Stimulated activated CD4-positive, alpha-beta T cell treated with anti-CD3 and anti-CD28 coated beads, Interleukin-4, amount 100 ng/mL, for 24 hours (primary cell): ENCODE data around the gene TMEM53.

ENCODE experiments used
- DNase-seq: peaks from one replicate; pipeline ENCODE4 v3.0.0-alpha.2; 2020

Gene TMEM53

DNA sequence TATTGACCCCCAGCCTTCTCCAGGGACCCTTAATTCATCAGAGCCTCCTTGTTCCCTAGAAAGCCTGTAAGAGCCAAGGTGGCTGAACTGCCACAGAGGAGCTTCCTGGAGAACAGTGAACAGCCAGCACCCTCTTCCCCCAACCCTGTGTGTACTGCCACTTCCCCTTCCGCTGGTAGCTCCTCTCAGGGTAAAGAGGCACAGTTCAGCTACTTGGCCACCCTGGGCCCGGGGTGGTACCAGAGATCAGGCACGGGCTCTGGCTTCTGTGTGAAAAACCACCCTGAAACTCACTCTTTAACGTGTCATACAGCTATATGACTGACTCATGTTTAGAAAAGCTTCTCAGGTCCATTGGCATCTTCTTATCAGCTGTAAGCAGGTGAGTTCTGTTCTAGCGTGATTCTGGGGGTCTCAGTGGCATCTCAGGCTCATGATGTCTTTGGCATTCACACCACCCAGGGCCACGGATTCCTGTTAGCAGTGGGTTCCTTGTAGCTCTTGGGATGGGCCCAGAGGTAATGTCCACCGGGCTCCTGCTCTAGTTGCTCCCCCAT lies 22.6 kb upstream of the TMEM53 start:
- peak; percentile 18 for DNase-seq

DNA sequence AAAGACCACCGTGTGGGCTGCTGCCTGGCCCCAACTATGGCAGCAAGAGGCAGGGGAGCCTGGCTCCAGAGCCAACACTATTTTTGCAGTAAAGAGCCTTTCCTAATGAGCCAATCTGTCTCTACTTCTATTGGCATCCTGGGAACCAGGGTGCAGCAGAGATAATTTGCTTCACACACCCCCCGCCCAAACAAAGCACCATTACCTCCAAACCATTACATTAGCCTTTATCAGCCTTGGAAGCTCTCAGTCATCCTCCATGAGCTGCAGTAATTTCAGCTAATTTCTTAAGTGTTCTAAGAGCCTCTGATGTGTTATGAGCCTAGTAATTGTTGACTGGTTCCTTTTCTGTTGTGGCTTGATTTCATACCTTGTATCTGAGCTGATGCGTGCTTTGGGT lies 21.8 kb upstream of the TMEM53 start:
- no peak for DNase-seq

DNA sequence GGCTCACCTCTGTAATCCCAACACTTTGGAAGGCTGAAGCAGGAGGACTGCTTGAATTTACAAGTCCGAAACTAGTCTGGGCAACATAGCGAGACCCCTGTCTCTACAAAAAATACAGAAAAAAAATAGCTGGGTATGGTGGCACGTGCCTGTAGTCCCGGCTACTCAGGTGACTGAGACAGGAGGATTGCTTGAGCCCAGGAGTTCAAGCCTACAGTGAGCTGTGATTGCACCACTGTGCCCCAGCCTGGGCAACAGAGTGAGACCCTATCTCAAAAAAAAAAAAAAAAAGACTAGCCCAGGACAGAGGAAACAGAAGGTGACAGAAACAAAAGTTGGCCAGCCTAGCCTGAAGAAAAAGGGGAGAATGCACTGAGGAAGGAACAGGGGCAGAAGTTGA lies 21.4 kb upstream of the TMEM53 start:
- DNase-seq: no peak

DNA sequence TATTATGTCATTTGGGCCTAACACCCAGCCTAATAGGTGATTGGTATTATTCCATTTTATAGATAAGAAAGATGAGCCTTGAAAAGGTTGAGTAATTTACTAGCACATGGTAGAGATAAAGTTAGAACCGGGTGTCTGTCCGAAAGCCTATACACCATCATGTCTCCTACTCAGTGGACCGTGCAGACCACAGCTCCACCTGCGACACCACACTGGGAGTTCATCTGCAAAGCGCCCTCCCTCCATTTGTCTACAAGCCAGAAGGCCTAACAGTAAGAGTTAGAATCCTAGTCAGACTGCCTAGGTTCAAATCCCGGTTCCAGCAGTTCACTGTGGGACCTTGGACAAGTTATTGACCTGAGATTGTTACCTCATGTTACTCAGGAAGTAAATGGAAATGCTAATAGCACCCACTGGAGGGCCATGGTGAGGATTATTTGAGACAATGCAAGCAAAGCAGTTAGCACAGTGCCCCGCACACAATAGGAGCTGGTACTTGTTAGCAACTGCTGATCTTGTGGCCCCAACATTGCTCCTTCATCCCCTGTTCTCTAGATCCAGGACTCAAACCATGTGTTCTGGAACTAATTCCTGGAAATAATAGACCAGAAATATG lies 20.7 kb upstream of the TMEM53 start:
- no peak for DNase-seq

DNA sequence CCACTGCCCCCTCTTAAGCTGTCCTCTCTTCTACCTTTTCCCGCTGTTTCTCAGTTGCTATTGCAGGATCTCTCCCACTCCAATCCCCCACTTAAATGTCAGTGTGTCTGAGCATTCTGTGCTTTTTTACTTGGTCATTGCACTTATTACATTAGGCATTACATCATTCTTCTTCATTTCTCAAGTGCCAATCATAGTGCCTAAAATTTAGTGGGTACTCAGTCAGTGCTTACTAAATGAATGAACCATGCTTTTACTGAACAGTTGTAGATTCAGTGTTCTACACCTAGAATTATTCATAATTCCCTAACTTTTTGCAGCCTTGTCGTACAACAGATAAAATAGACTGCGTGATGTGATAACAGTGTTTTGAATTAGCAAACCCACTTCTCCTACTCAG lies 19.6 kb upstream of the TMEM53 start:
- no peak for DNase-seq

DNA sequence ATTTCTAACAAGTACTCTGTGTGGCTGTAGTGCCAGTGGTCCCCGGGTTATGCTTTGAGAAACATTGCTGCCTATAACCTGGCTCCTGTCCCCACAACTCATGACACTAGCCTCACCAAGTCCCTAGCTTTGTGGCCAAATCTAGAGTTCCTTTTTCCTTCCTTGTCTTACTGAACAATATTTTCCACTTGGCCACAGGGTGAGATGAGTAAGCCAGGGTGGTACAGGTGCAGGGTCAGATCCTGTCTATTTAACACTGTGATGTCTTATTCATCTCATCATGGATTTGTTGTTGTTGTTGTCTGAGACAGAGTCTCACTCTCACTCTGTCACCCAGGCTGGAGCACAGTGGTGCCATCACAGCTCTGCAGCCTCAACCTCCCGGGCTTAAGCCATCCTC lies 18.9 kb upstream of the TMEM53 start:
- no peak for DNase-seq

DNA sequence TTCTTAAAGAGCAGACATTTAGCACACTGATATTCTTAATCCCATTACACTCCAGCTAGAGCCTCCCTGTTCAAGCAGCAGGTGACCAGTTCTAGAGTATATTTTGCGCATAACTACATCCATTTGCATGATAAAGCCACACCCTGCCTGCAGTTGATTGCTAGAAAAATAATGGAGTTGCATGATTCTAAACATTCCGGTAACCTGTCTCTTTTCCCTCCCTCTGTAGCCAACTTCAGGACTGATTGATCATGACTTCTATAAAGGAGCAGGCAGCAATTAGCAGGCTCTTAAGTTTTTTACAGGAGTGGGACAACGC lies 15.1 kb upstream of the TMEM53 start:
- no peak for DNase-seq

DNA sequence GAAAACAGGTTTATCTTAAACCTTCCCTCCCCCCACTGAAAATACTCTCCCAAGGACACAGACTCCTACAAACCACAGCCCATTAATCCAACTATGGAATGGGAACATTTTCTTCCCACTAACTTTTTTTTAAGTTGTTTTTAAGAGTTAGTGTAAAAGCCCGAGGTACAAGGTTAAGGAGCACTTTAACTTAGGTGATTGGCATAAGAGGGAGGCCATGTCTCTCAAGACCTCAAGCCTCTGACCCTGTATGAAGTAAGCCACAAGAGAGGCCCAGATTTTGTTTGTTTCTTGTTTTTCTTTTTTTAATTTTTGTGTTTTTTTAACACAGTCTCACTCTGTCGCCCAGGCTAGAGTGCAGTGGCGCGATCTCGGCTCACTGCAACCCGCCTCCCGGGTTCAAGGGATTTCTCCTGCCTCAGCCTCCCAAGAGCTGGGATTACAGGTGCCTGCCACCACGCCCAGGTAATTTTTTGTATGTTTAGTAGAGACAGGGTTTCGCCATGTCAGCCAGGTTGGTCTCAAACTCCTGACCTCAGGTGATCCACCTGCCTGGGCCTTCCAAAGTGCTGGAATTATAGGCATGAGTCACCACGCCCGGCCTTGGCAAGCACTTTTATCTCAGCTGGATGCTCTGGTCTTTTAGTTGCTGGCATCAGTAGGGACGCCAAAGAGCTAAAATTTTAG lies 14.6 kb upstream of the TMEM53 start:
- DNase-seq: no peak

DNA sequence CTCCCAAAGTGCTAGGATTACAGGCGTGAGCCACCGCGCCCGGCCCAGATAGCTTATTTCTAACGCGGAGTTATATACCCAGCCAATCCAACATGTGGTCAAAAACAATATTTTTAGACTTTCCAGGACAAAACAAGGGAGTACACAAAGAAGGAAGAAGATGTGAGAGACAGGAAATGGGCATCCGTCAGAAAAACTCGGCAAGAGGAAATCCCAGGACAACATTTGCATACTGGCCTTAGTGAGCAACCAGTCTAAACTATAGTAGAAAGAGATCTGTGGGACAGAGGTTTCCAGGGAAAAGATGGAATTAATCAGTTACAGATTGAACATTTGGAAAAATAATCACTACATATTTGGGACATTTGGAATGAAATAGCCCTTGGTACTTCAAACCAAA lies 11.6 kb upstream of the TMEM53 start:
- no peak for DNase-seq

DNA sequence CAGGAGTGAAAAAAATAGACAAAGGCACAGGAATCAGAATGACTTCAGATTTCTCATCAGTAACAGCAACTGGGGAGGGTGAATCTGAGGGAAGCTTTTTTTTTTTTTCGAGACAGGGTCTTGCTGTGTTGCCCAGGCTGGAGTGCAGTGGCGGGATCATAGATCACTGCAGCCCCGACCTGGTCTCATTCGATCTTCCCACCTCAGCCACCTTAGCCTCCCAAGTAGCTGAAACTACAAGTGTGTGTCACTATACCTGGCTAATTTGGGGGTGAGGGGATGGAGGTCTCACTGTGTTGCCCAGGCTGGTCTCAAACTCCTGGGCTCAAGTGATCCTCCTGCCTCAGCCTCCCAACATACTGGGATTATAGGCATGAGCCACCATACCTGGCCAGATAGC lies 10.9 kb upstream of the TMEM53 start:
- no peak for DNase-seq

DNA sequence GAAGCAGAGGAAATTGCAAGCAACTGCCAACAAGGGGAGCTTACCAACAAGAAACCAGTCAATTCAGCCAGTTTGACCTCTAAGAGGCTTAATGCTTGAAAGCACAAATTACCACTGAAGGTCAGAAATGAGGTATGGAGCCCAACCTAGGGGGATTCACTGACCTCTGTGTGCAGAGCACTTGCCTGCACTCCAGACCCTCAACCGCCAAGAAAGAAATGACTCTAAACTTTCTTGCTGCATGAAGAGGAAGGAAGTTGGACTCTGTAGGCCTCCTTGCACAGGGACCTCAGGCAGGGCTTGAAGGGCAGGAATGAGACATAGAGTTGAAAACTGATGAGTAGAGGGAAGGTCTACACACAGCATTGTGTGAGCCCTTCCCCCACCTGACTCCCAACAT lies 10.2 kb upstream of the TMEM53 start:
- no peak for DNase-seq

DNA sequence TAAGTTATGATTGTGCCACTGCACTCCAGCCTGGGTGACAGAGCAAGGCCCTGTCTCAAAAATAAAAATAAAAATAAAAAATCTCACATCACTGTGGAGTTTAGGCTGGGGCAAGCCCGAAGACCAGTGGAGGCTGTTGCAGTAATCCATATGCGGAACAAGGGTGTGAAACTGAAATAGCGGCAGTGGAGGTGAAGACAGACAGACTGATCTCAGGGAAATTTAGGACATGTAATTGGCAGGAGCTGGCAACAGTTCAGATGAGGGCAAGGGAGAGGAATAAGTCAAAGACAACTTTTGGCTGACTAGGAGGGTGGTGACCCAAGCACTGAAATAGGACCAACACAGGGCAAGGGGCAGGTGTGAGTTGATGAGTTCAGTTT lies 8.6 kb upstream of the TMEM53 start:
- no peak for DNase-seq

DNA sequence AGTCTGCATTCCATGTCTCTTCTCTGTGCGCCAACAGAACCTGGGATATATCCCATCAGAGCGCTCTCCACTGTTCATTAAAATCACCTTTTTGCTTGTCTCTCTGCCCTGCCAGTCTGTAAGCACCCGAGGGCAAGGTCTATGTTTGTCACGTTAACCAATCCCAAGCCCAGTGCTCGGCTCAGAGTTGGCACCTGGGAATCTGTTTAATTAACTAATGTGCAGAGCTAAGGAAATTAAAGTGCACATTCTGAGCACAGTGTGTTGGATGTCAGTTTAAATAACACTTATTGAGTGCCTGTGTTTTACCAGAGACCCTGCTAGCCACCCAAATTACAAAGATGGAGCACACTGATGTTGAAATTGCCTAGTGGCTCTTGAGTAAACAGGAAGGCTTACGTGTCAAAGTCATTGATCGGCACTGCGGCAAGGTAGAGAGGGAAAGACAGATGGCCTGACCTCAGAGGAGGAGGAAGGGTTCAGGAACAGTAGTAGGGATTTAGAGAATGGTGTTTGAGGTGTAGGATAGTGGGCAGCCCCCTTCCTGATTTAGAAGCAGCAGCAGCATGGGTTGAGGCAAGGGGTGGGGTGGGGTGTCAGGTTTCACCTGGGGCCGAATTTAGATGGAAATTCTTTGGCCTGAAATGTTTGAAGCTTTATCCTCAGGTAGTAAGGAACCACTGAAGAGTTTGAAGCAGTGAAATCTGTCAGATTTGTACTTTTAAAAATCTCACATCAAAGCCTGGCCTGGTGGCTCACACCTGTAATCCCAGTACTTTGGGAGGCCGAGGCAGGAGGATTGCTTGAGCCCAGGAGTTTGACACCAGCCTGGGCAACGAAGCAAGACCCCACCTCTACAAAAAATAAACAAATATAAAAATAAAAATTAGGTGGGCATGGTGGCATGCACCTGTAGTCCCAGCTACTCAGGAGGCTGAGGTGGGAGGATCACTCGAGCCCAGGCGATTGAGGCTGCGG lies 7.9 kb upstream of the TMEM53 start:
- DNase-seq: no peak

DNA sequence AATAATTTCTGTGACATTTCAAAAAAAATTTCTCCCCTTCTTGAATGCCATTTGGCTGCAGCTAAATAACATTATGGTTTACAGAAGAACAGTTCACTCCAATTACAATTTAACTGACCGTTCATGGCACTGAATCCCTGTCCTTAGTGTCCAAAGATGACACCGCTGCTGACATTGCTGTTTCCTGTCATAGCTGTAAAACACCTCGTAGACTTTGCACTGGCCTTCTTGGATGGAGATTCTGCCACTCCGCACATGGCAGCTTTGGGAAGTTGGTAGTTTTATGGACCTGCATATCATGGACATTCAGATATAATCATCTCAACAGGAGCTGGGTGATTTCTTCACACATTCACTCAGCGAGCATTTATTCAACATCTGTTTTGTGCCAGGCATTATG lies 5.2 kb upstream of the TMEM53 start:
- DNase-seq: no peak

DNA sequence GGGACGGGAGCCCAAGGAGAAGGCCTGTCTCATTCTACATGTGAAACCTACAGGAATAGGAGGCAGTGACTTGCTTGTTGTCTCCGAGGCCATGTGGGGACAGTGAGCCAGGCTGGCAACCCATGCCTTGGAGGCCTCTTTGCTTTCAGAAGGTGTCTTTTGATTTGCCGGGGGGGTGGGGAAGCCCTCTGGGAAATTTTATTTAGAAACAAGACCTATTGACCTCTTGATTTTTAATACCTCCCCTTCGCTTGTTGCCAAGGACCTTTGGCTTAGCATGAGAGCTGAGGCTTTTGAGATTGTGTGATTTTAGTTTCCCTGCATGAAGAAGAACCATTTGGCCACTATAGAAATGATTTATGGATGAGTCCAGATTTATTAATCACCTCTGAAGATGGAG lies 4.3 kb upstream of the TMEM53 start:
- no peak for DNase-seq

DNA sequence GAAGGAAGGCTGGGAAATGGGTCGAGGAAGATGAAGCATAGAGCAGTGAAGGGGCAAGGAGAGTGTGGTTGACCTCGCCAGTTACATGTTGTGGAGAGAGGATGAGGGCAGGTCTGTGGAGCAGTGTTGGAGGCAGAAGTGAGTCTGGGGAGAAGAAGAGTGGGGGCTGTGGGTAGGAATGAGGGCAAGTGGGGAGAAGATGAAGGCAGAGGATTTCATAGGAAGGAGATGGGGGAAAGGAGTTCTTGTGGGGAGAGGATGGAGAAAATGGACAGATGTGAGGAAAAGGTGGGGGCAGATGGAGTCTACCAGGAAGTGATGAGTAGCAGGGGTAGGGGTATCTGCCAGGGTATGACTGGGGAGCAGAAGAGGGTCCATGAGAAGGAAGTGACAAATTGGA lies 3.8 kb upstream of the TMEM53 start:
- DNase-seq: no peak

DNA sequence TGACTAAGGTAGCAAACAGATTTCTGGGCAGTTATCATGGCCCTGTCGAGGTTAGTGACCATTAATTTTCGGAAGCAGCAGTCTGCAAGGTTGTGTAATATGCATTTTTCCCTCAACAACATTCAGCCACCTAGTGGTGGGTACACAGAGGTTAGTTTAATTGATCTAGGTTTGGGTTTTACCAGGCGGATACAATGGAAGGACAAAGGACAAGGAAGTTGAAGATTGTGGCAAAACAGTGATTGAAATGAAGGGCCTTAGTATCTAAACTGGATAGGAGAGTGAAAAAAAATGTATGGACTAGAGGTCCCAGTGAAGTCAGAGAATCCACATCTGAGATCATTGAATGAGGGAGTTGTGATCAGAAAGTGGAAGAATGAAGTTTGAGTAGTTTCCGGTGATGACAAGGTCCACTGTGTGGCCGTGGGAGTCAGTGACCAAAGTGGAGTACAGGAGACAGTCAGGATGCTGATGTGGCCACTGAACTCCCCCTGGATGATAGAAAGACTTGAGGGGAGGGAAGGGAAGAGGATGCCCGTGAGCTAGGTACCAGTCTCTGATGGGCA lies 3.0 kb upstream of the TMEM53 start:
- no peak for DNase-seq

DNA sequence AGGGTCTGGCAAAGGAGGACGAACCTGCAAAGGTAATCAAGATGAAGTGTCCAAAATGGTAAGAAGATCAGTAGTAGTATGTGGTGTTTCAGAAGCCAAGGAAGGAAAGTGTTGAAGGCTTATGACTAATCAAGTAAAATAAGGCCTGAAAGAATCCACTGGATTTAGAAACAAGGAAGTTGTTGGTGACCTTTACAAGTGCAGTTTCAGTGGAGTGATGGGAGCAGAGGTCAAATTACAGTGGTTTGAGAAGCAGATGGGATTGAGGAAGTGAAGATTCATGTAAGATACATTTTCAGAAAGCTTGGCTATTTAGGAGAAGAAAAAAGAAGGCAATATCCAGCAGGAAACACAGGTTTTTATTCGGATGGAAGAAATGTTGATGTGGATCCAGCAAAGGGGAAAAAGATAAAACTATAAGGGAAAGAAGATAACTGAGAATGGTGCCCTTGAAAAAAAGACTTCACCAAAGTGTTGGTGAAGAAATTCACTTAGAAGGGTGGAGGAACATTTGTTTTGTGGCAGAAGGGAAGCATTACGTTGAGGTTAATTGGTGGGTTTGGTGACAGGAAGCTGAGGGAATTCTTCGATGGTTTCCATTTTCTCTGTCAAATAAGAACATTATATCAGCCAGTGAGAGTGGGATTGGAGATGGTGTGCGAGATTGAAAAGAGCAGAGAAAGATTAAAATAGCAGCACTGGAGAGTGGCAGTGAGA lies 2.4 kb upstream of the TMEM53 start:
- DNase-seq: no peak

DNA sequence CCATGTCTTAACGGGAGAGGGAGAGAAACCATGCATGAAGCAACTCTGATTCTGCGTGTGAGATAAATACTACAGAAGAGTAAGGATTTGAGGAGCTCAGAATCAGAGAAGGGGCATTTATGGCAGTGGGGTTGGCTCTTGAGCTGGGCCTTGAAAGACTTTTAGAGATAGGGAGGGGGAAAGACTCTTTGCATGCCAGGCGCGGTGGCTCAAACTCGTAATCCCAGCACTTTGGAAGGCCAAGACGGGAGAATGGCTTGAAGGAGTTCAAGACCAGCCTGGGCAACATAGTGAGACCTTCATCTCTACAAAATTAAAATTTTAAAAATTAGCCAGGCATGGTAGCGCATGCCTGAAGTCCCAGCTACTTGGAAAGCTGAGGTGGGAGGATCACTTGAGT lies 905 bp upstream of the TMEM53 start:
- DNase-seq: no peak

DNA sequence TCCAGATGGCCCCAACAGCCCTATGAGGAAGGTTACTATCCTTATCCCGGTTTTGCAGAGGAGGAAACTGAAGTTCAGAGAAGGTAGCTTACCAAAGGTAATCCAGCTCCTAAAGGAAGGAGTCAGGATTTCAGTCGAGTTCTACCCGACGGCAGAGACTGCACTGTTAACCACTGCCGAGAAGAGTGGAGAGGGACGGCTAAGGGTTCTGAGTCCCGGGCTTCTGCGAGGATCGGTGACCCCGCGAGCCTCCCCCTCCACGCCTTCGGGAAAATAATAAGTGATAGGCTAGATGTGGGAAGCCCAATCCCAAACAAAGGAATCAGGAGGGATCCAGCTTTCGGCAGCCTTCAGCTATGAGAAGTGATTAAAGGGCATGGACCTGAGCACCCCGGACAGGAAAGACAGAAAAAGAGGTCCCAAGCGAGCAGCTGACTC lies 587 bp downstream of the TMEM53 start:
- no peak for DNase-seq

DNA sequence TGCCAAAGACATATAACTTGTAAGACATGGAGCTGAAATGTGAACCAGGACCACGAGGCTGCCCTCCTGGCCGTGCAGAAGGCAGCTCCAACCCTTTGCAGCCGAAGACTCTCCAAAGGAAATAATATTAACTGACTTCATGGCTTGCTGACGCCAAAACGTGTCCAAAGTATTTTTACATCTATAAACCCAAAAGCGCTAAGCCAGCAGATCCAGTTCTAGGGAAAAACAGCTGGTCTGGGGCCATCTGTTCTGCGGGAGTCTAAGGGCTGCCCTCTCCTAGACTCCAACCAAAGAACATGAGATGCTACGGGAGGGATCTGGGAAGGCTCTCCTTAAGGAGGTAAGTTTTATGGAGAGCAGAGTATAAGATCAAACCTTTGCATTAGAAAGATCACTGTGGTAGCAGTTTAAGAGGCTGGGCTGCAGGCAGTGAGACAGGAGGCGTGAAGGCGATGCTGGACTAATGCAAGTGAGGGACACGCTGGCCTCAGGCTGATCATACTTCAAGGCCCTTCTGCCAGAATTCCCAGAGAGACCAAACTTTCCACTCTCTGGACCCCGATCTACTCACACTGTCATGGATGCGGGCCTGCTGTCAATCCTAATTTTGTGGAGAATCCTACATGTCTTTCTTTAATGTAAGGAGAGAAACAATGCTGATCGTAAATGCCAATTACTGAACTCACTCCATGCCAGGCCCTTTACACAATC lies 1.2 kb downstream of the TMEM53 start:
- DNase-seq: no peak
